Bronchial epithelial cell (primary cell): ENCODE measurements around the gene TJP1. TPM values are rescaled to one million over a fixed set of nuclear protein-coding genes. Genes with fewer than 3 reads are reported as not detected.
"Not testable (repeated sequence)": the region's sequence is repeated elsewhere in the genome, so short reads cannot be mapped to it uniquely, and the experiment has no call there.

Source experiments
- DNase-seq: peaks from one replicate; pipeline ENCODE4 v3.0.0-alpha.2; 2010; ENCODE audit warnings: low read depth
- FAIRE-seq: peaks from 2 replicates; lab custom pipeline; 2011; peaks lifted over from hg19 to GRCh38; lab: Jason Lieb, UNC
- H3K27me3 ChIP-seq: 2 replicates; pipeline ENCODE4 v1.5.1; 2011; ENCODE audit warnings: low read length; ENCODE audit not compliant: control insufficient read depth, insufficient read depth
- H3K36me3 ChIP-seq: 2 replicates; pipeline ENCODE4 v1.5.1; 2011; ENCODE audit warnings: low read length; ENCODE audit not compliant: control insufficient read depth, insufficient read depth
- H3K4me3 ChIP-seq: 2 replicates; pipeline ENCODE4 v1.5.1; 2011; ENCODE audit warnings: mild to moderate bottlenecking, low read depth, low read length, control low read depth
- total RNA-seq: library from RNA; depleted of rRNA; stranded (reverse); fragments of >200 nt; gene quantifications from 2 replicates; pipeline ENCODE4 v1.2.1, GENCODE V29; 2014
- TF ChIP-seq, protein P1 (sequence below): IDR thresholded peaks from 2 replicates; pipeline ENCODE4 v1.5.1; 2011; ENCODE audit warnings: mild to moderate bottlenecking, moderate library complexity, low read length, control low read depth, inconsistent platforms; ENCODE audit not compliant: insufficient read depth, severe bottlenecking

TJP1 gene
- total RNA-seq, 1 donor from 2014 or later = 62.9 TPM

GRCh38 chr15:29672446-29672845, 149.8 kb downstream of the TJP1 start:
- Histone ChIP-seq H3K27me3 (no peaks in the 10 kb centered on the region), H3K36me3 (no peaks in the 10 kb centered on the region), H3K4me3 (no peak overlapping the region)
- DNase-seq (no peak), FAIRE-seq (no peak)
- TF ChIP-seq, protein P1, sequence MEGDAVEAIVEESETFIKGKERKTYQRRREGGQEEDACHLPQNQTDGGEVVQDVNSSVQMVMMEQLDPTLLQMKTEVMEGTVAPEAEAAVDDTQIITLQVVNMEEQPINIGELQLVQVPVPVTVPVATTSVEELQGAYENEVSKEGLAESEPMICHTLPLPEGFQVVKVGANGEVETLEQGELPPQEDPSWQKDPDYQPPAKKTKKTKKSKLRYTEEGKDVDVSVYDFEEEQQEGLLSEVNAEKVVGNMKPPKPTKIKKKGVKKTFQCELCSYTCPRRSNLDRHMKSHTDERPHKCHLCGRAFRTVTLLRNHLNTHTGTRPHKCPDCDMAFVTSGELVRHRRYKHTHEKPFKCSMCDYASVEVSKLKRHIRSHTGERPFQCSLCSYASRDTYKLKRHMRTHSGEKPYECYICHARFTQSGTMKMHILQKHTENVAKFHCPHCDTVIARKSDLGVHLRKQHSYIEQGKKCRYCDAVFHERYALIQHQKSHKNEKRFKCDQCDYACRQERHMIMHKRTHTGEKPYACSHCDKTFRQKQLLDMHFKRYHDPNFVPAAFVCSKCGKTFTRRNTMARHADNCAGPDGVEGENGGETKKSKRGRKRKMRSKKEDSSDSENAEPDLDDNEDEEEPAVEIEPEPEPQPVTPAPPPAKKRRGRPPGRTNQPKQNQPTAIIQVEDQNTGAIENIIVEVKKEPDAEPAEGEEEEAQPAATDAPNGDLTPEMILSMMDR = no peak

DNA sequence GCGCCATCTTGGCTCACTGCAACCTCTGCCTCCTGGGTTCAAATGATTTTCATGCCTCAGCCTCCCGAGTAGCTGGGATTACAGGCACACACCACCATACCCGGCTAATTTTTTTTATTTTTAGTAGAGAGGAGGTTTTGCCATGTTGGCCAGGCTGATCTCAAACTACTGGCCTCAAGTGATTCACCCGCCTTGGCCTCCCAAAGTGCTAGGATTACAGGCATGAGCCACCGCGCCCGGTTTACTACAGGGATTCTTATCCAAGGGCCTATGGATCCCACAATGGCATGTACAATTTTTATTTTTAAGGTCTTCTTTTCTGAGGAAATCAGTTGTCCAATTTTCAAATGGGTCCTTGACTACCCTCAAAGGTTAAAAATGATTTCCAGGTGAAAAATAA, 150.2 kb downstream of the TJP1 start:
- H3K36me3 ChIP-seq, H3K27me3 ChIP-seq, FAIRE-seq, H3K4me3 ChIP-seq, DNase-seq: not testable (repeated sequence)

DNA sequence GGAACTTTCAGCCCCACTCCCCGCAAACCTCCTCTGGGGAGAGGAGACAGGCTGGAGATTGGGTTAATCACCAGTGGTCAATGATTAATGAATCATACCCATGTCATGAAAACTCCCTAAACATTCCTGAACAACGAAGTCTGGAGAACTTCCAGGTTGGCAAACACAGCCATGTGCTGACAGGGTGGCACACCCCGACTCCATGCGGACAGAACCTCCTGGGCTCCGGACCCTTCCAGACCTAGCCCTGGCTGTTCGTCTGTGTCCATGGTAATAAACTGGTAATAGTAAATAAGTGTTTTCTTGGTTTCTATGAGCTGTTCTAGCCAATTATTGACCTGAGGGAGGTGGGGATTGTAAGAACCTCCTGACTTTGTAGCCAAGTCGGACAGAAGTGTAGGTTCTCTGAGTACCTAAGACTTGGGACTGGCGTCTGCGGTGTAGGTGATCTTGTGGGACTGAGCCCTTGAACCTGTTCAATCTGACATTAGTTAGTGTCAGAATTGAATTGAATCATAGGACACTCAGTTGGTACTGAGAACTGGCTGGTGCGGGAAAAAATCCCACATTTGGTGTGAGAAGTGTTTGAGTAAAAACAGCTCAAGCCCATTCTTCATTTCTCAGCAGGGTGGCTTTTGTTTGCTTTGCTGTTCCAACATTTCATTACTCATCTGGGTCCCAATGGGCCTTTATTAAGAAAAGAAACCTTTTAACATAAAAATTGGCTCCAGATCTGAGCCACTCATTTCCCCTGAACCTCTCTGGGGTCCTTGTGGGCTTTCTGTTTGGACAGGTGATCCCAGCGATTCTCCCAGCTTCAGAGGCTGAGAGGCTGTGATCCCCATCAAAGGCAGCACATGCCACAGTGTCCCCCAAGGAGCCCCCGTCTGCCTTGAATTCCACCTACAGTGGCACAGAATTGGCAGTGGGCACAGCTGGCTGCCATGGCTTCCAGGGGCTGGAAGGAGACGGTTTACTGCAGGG, 151.0 kb downstream of the TJP1 start:
- TF ChIP-seq, protein P1 = no peak
- H3K36me3 ChIP-seq = no peaks in the 10 kb centered on the region
- H3K4me3 ChIP-seq = peak overlapping the region; percentile 5
- DNase-seq = peak; percentile 97
- H3K27me3 ChIP-seq = no peaks in the 10 kb centered on the region
- FAIRE-seq = peak; percentile 97

DNA sequence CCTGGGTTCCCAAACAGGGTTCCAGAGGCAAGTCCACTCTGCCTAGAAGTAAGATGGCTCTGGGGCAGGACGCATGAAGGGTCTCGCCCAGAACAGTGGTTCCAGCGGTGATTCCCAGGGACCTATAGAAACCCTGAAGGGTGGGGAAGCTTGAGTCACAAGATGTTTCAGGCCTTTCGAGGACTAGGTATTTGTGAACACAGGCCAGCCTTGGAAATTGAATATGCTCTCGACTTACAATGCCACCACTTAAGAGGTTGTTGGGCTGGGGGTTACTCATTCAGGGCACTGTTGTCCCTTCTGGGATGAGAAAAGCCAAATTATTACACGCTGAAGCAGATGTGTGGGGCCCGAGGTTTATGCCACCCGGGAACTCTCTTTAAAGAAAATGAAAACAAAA, 152.0 kb downstream of the TJP1 start:
- FAIRE-seq (no peak), DNase-seq (peak; percentile 76)
- TF ChIP-seq, protein P1 = no peak
- H3K36me3 ChIP-seq = no peaks in the 10 kb centered on the region
- no peak overlapping the region for H3K4me3 ChIP-seq
- no peaks in the 10 kb centered on the region for H3K27me3 ChIP-seq

GRCh38 chr15:29669823-29670222, 152.4 kb downstream of the TJP1 start:
- Histone ChIP-seq H3K4me3 (no peak overlapping the region), H3K36me3 (no peaks in the 10 kb centered on the region), H3K27me3 (no peaks in the 10 kb centered on the region)
- FAIRE-seq (peak; percentile 32), DNase-seq (peak; percentile 84)
- TF ChIP-seq, protein P1 = no peak

- H3K36me3 ChIP-seq = no peaks in the 10 kb centered on the region
- DNase-seq = peak; percentile 72
- H3K27me3 ChIP-seq = no peaks in the 10 kb centered on the region
- FAIRE-seq = no peak
- H3K4me3 ChIP-seq = no peak overlapping the region
- TF ChIP-seq, protein P1 = peak; percentile 79
Measured at GRCh38 chr15:29668120-29668602, 154.1 kb downstream of the TJP1 start.
